Caki2 (cell line): ENCODE results near the gene CORO1C. TPM values are rescaled to one million over a fixed set of nuclear protein-coding genes. Genes with fewer than 3 reads are reported as not detected.

Experiments
- total RNA-seq: library from RNA; depleted of rRNA; stranded (reverse); fragments of >200 nt; shearing (Covaris generic); gene quantifications from 2 replicates; pipeline ENCODE4 v1.2.3, GENCODE V29; 2014; ENCODE audit warnings: low replicate concordance; rRNA removed

Gene CORO1C
- total RNA-seq, 1 experiment from 2014 or later, result 89.9 TPM

Other genes with a start within 250 kb of the CORO1C start
- 1.4 and 1.7 TPM in 2 replicates for gene FICD, start 216.2 kb downstream of the CORO1C start, total RNA-seq
- 19.5 and 26.7 TPM in 2 replicates for gene SART3, start 170.3 kb downstream of the CORO1C start, total RNA-seq
- 84.4 and 130 TPM in 2 replicates for gene ISCU, start 168.9 kb downstream of the CORO1C start, total RNA-seq
- not detected in 2 replicates for gene TMEM119, start 133.4 kb downstream of the CORO1C start, total RNA-seq
- gene SELPLG, start 97.6 kb downstream of the CORO1C start, total RNA-seq, result not detected in 2 replicates
- gene SSH1, start 126.1 kb upstream of the CORO1C start, total RNA-seq, result 6.6 and 8.7 TPM in 2 replicates
- not detected in 2 replicates for gene DAO, start 148.6 kb upstream of the CORO1C start, total RNA-seq